SU-DHL-6 (cell line): Measurements from ENCODE around the gene ITPA.

Experiments
- CTCF ChIP-seq: fragments of 200-600 bp; sonication (generic); IDR thresholded peaks from one replicate; pipeline ENCODE4 v1.5.1; 2017; ENCODE audit warnings: antibody characterized with exemption, mild to moderate bottlenecking, low read length, moderate library complexity; ENCODE audit not compliant: insufficient read depth, poor library complexity, severe bottlenecking
- EZH2phosphoT487 ChIP-seq: fragments of 200-600 bp; sonication (generic), shearing (Covaris generic); conservative IDR thresholded peaks from 2 replicates; pipeline ENCODE4 v1.6.1; 2018; ENCODE audit warnings: mild to moderate bottlenecking, antibody characterized with exemption, low read length, moderate library complexity, mixed read lengths

GRCh38 chr20:3243718-3244358 is 34.5 kb downstream of the ITPA start:
- TF ChIP-seq CTCF (no peak), EZH2phosphoT487 (no peak)
